Prostate gland (tissue), 2 donors: ENCODE measurements around the gene NRG4.

Source experiments
- POLR2A ChIP-seq: fragments of 450-650 bp; IDR thresholded peaks from one replicate; pipeline ENCODE4 v1.6.1; 2016; ENCODE audit warnings: antibody characterized with exemption, mild to moderate bottlenecking
- TF ChIP-seq, protein P1 (sequence below), 4 experiments: fragments of 200-600 bp in 2 of 4; fragments of 450-650 bp in 2 of 4; sonication (generic) in 2 of 4; IDR thresholded peaks; 1 replicate in 3 of 4; 2 replicates in 1 of 4; pipeline ENCODE4 v1.5.1; 2016 to 2019; ENCODE audit warnings: antibody characterized with exemption in 4 of 4, mild to moderate bottlenecking in 2 of 4, moderate library complexity in 2 of 4

- TF ChIP-seq POLR2A: no peak
- TF ChIP-seq, protein P1, sequence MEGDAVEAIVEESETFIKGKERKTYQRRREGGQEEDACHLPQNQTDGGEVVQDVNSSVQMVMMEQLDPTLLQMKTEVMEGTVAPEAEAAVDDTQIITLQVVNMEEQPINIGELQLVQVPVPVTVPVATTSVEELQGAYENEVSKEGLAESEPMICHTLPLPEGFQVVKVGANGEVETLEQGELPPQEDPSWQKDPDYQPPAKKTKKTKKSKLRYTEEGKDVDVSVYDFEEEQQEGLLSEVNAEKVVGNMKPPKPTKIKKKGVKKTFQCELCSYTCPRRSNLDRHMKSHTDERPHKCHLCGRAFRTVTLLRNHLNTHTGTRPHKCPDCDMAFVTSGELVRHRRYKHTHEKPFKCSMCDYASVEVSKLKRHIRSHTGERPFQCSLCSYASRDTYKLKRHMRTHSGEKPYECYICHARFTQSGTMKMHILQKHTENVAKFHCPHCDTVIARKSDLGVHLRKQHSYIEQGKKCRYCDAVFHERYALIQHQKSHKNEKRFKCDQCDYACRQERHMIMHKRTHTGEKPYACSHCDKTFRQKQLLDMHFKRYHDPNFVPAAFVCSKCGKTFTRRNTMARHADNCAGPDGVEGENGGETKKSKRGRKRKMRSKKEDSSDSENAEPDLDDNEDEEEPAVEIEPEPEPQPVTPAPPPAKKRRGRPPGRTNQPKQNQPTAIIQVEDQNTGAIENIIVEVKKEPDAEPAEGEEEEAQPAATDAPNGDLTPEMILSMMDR (IDR thresholded peaks at IDR 0.05): no peak
Observed at GRCh38 chr15:75948761-75949296, 63.4 kb downstream of the NRG4 start.
